GM10266 (cell line): ENCODE results near the gene KCTD19.

ENCODE experiments used
- DNase-seq: peaks from one replicate; pipeline ENCODE4 v3.0.0; 2012; ENCODE audit errors: extremely low spot score
- CTCF ChIP-seq: IDR thresholded peaks from 2 replicates; pipeline ENCODE4 v1.5.1; 2012; ENCODE audit warnings: mild to moderate bottlenecking, low read depth; ENCODE audit not compliant: control insufficient read depth, insufficient read depth; ENCODE audit errors: missing control alignments

The KCTD19 gene

GRCh38 chr16:67277294-67277998 lies 49.1 kb downstream of the KCTD19 start:
- no peak for TF ChIP-seq CTCF
- DNase-seq: no peak

GRCh38 chr16:67275321-67275720 lies 51.2 kb downstream of the KCTD19 start:
- no peak for TF ChIP-seq CTCF
- DNase-seq: no peak

GRCh38 chr16:67271446-67271845 lies 55.1 kb downstream of the KCTD19 start:
- no peak for TF ChIP-seq CTCF
- DNase-seq: no peak

GRCh38 chr16:67270931-67271338 lies 55.6 kb downstream of the KCTD19 start:
- TF ChIP-seq CTCF: no peak

GRCh38 chr16:67269766-67270165 lies 56.8 kb downstream of the KCTD19 start:
- DNase-seq: no peak
- TF ChIP-seq CTCF: no peak

More at GRCh38 chr16:67270931-67271338, 55.6 kb downstream of the KCTD19 start:
- DNase-seq: no peak

GRCh38 chr16:67268136-67268579 lies 58.4 kb downstream of the KCTD19 start:
- no peak for TF ChIP-seq CTCF

GRCh38 chr16:67265834-67266233 lies 60.7 kb downstream of the KCTD19 start:
- no peak for TF ChIP-seq CTCF
- DNase-seq: no peak

More at GRCh38 chr16:67268136-67268579, 58.4 kb downstream of the KCTD19 start:
- no peak for DNase-seq
